ENCODE measurements around the gene KLHL1. TPM values are rescaled to one million over a fixed set of nuclear protein-coding genes. Genes with fewer than 3 reads are reported as not detected.
A peak's percentile ranks its signal among the peaks of the same experiment; 100 is the strongest.

KLHL1 gene
- total RNA-seq, 4 donors from 2014 or later = not detected

DNA sequence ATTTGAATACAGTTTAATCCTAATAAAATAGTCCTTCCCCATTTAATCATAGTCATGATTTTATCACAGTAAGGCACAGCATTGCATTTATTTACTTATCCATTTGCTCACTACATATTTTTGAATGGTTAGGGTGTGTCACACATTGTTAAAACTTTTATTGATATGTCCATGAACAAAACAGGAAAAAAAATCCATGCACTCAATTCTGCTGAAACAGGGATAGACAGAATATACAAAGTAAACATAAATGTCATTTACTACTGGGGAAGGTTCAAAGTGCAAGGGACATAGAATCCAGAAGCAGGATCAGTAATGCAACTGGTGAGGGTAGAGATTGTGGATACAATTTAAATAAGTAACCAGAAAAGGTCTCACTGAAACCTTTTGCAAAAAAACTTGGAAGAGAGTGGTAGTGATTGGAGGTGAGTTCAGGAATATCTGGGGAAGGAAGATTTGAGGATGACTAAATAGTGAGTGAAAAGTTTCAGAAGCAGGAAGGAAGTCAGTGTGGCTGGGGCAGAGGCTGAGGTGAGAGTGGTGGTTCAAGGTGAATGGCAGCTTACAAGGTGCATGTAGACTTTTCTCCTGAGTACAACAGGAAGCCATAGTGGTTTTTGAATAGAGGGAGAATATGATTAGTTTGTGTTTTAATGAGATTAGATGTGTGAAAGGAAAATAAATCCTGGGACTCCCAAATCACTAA is 387.8 kb downstream of the KLHL1 start:
- DNase-seq = no peak
- H3K27me3 ChIP-seq = no peaks in the 10 kb centered on the region
- no peaks in the 10 kb centered on the region for H3K4me1 ChIP-seq
- H3K27ac ChIP-seq = peak overlapping the region in 2 of 4 donors; percentile 44 to 48
- H3K36me3 ChIP-seq = no peaks in the 10 kb centered on the region
- no peaks in the 10 kb centered on the region for H3K9me3 ChIP-seq
- H3K4me3 ChIP-seq = no peak overlapping the region
- TF ChIP-seq, protein P1, sequence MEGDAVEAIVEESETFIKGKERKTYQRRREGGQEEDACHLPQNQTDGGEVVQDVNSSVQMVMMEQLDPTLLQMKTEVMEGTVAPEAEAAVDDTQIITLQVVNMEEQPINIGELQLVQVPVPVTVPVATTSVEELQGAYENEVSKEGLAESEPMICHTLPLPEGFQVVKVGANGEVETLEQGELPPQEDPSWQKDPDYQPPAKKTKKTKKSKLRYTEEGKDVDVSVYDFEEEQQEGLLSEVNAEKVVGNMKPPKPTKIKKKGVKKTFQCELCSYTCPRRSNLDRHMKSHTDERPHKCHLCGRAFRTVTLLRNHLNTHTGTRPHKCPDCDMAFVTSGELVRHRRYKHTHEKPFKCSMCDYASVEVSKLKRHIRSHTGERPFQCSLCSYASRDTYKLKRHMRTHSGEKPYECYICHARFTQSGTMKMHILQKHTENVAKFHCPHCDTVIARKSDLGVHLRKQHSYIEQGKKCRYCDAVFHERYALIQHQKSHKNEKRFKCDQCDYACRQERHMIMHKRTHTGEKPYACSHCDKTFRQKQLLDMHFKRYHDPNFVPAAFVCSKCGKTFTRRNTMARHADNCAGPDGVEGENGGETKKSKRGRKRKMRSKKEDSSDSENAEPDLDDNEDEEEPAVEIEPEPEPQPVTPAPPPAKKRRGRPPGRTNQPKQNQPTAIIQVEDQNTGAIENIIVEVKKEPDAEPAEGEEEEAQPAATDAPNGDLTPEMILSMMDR (IDR thresholded peaks at IDR 0.05) = no peak
- no peak for TF ChIP-seq POLR2A (IDR thresholded peaks at IDR 0.05)

GRCh38 chr13:69706807-69707206 is 401.4 kb downstream of the KLHL1 start:
- no peak for DNase-seq
- no peak overlapping the region for H3K27ac ChIP-seq
- no peaks in the 10 kb centered on the region for H3K36me3 ChIP-seq
- no peaks in the 10 kb centered on the region for H3K4me1 ChIP-seq
- H3K27me3 ChIP-seq = no peaks in the 10 kb centered on the region
- H3K4me3 ChIP-seq = no peak overlapping the region
- no peaks in the 10 kb centered on the region for H3K9me3 ChIP-seq
- TF ChIP-seq, protein P1 (IDR thresholded peaks at IDR 0.05) = no peak
- no peak for TF ChIP-seq POLR2A (IDR thresholded peaks at IDR 0.05)

DNA sequence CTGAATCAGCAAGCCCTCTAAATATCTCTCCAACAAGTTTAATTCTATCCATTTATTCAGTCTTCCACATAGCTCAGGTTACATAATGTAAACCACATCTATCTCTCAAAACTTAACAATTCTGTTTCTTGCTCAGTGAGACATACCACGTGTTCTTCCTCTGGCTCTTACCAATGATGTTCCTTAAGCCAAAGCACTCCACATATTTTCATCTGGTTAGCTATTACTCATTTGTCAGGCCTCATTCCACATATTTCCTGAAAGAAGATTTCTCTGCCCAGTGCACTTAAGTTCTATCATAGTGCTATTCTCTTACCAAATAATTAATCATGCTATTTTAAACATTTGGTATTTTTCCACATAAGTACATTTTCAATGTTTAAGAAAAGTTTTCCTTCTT is 403.9 kb downstream of the KLHL1 start:
- DNase-seq = no peak
- Histone ChIP-seq H3K4me1 (no peaks in the 10 kb centered on the region), H3K27ac (no peak overlapping the region), H3K27me3 (no peaks in the 10 kb centered on the region), H3K9me3 (no peaks in the 10 kb centered on the region), H3K36me3 (no peaks in the 10 kb centered on the region), H3K4me3 (no peak overlapping the region)
- TF ChIP-seq, protein P1 (IDR thresholded peaks at IDR 0.05) = no peak
- no peak for TF ChIP-seq POLR2A (IDR thresholded peaks at IDR 0.05)

- Histone ChIP-seq H3K4me3 (no peak overlapping the region), H3K36me3 (no peaks in the 10 kb centered on the region), H3K27me3 (no peaks in the 10 kb centered on the region), H3K9me3 (no peaks in the 10 kb centered on the region), H3K27ac (no peak overlapping the region), H3K4me1 (no peaks in the 10 kb centered on the region)
- TF ChIP-seq, protein P1 (IDR thresholded peaks at IDR 0.05) = no peak
- no peak for TF ChIP-seq POLR2A (IDR thresholded peaks at IDR 0.05)
- DNase-seq = no peak
These were observed 417.3 kb downstream of the KLHL1 start for GRCh38 chr13:69690999-69691398.

- Histone ChIP-seq H3K4me3 (no peak overlapping the region), H3K9me3 (no peaks in the 10 kb centered on the region), H3K4me1 (no peaks in the 10 kb centered on the region), H3K27ac (no peak overlapping the region), H3K36me3 (no peaks in the 10 kb centered on the region), H3K27me3 (no peaks in the 10 kb centered on the region)
- TF ChIP-seq, protein P1 (IDR thresholded peaks at IDR 0.05) = no peak
- TF ChIP-seq POLR2A (IDR thresholded peaks at IDR 0.05) = no peak
- no peak for DNase-seq
These were observed 424.1 kb downstream of the KLHL1 start for GRCh38 chr13:69683921-69684686.

Data from Peyer's patch (tissue), 4 donors.